Stimulated activated CD4-positive, alpha-beta T cell treated with anti-CD3 and anti-CD28 coated beads, Interleukin-2, amount 100 ng/mL, for 48 hours (primary cell): Measurements from ENCODE around the gene ACOX3.
"Not testable (repeated sequence)": the region's sequence is repeated elsewhere in the genome, so short reads cannot be mapped to it uniquely, and the experiment has no call there.

Experiments used
- DNase-seq, 2 donors: peaks; one replicate each; pipeline ENCODE4 v3.0.0-alpha.2; 2020

ACOX3 gene

DNA sequence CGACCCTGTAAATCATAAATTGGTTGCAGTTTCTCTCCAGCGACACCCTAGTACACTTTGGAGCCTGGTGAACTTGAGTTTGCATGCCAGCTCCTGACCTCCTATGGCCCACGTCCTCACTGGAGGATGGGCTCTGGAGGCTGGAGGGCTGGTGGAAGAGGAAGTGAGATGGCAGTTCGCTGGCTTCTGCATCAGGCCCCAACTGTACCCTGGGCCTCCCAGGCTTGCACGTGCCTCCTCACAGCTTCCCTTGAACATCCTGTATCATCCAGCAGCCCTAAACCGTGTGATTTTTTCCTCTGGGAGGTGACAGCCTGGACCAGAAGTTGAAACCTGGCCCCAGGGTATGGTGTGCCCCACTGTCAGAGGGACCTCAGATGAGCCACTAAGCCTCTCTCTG, 92.5 kb downstream of the ACOX3 start:
- DNase-seq: no peak

DNA sequence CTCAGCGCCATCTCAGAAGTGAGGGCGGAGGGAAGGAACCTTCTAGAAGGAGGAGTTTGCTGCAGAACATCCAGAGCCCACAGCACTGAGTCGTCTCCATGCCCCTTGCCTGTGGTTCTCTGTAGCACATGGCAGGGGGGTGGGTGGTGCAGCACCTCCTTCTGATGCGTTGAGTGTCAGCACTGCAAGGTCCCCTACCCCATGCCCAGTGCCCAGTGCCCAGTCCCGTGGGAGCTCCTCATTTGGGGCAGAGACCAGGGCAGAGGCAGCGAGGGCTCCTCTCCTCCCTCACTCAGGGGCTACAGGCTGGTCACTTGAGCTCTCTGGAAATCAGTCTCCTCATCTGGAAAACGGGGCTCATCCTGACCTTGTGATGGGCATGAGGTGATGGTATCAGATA, 92.9 kb downstream of the ACOX3 start:
- DNase-seq: no peak

DNA sequence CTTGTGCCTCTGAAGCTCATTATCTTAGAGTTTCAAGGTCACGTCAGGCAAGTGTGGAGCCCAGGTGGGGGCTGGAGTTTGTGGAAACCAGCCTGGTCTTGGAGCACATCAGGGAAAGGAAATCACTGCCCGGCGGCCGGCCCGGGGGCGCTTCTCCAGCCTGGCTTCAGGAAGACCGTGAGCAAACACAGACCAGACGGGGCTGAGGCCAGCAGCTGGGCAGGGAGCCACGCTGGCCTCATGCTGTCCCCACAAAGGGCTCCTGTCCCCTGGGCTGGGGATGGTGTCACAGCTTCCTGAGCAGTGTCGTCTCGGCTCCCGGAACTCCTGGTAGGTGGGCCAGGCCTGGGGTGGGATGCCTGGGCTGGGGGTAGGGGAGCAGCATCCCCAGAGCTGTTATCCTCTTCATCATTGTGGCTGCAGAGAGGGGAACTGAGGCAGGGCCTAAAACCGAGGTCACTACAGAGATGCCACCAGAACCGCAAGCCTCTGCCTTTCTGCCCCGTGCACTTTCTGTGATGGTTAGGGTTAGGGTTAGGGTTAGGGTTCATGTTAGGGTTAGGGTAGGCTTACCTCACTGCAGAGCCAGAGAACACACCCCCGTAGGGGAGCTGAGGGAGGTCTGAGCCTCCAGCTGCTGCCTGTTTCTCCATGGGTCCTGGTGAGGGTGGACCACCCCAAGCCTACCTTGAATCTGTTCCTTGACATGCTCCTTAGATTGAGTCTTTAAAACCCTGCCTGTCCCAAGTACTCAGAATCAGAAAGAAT, 93.5 kb downstream of the ACOX3 start:
- no peak for DNase-seq

DNA sequence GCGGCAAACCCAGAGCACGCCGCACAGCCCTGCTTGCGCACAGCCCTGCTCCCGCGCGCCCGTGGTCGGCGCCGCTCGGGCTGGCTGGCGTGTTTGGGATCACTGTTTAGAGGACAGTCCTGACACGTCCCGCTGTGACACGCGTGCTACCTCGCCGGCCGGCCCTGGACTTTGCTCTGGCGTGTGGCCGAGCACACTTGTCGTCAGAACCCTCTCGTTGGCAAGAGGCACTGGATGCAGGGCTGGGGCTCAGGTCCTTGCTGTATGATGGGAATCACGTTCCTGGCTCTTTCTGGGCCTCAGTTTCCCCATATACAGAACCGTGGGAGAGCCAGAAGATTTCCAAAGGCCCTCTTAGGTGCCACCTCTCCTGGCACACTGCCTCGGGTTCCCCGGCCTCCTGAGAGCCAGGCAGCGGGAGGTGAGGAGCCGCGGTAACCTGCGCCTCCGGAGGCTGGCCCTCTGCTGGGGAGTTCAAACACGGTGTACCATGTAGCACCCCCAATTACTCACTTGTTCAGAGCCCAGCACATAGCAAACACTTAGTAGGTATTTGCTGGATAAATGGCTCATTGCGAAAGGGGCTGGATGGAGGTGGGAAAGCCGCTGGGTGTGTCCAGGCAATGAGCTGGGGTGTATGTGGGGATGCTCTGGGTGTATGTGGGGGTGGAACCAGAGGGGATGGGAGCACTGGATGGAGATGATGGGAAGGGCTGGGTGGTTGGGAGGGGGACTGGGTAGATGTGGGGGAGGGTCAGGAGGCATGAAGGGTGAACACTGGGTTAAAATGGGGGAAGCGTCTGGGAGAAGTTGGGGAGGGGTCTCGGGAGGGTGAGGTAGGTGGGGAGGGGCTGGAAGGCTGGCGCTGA, 94.3 kb downstream of the ACOX3 start:
- no peak for DNase-seq

DNA sequence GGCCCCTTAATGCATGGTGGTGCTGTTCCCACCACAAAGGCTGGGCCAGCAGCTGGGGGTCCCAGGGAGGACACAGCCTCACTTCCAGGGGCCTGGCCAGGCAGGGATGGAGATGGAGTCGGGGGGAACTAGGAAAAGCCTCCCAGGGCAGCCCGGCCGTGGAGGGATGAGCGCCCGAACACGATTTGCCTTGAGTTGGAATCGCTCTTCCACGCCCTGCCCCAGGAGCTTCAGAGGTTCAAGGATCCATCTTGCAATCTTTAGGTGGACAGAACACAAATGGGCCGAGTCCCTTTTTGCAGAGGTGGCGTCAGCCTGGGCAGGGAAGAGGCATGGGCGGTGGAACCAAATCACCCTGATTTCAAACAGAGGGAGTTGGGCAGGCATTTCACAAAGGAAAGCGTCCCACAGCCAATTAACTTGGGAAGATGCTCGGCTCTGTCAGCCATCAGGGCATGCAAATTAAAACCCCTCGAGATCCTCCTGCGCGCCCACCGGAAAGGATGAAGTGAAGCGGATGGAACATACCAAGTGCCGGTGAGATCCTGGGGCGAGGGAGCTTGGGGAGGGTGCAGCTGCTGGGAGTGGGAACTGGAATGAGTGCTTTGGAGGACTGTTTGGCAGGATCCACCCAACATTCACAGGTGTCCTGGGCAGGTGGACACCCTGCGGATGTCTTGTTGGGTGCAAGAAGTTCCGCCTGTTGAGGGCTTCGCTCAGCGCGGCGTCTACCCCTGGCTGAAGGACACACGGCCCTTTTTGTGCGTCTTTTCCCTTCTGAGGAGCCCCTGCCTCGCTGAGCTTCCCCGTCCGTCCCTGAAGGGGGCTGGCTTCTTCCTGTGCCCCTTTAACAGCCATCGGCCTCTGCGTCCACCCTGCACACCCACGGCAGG, 95.2 kb downstream of the ACOX3 start:
- no peak for DNase-seq

DNA sequence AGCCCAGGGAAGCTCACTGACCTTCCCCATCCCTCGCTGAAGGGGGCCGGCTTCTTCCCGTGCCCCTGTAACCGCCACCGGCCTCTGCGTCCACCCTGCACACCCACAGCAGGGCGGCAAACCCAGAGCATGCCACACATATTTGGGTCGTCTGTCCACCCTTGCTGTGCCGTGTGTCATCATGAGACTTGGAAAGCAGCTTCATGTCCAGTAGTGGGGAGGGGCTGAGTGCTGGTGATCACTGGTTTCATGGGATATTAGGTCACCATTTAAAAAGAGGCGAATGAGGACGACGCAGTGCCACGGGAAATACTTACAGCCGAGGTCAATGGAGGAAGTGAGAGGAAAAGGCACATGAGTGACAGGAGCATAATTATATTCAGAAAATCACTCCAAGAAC, 96.1 kb downstream of the ACOX3 start:
- DNase-seq: no peak

DNA sequence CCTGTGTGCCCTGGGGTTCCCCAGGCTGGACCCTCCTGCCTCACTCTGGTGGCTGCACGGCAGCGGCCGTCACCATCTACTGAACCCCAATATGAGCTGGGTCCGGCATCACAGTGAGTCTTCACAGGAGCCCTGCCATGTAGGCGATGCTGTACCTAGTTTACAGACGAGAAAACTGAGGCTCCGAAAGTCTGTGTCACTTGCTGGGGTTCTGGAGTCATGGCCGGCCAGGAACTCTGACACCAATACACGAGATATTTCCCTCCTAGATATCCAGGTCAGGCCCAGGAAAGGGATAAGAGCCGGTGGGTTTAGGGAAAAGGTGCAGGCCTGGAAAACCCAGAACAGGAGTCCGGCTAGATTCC, 96.6 kb downstream of the ACOX3 start:
- no peak for DNase-seq

DNA sequence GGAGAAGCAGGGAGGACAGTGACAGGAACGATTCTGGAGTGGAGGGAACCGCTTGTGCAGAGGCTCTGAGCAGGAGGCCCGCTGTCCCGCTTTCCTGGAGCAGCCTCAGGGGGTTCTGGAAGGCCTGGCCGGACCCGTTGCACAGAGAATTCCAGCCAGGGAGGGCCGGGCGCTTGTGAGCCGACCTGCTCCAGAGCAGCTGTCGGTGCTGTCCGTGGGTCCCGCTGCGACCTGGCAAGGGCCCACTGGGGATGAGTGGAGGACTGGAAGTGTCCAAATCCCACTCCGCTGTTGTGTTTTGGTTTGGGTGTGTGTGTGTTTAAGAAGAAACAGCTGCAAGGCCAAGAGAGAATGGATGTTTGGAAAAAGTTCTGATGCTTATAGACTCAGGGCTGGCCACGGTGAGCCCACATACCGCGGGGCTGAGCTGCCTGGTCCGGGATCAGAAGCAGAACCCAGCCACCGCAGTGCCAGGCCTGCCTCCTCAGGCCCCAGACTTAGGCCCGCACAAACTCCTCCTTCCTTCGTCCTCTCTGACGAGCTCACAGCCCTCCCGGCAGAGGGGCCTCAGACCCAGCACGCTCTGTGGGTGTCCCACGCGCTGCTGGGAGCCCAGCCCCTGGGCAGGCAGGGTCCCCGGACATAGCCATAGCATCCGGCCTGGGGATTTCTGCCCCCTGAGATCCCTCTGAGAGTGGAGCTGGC, 97.1 kb downstream of the ACOX3 start:
- DNase-seq: no peak

DNA sequence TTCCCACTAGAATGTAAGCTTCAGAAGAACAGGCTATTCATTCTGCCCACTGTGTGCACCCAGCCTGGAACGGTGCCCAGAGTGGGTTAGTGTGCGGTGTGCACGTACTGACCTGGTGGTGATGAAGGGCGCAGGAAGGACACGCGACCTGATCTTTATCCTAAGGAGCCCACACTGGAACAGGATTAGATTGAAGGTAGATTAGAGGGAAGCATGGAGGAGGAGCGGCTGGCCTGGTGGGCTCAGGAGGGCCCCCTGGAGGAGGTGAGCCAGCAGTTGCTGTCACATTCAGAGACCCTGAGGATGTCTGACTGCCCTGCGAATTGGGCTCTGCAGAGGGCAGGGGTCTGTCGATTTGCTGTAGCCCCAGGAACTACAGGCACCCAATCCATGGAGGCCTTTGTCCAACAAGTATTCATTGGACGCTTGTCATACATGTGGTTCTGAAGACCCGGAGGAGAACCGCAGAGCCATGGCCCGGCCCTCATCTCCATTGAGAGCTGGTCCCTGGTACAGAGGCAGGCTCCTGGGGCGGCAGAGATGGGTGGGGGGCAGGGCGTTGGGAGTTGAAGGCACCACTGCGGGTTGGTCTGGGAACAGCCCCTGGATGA, 97.8 kb downstream of the ACOX3 start:
- no peak for DNase-seq

DNA sequence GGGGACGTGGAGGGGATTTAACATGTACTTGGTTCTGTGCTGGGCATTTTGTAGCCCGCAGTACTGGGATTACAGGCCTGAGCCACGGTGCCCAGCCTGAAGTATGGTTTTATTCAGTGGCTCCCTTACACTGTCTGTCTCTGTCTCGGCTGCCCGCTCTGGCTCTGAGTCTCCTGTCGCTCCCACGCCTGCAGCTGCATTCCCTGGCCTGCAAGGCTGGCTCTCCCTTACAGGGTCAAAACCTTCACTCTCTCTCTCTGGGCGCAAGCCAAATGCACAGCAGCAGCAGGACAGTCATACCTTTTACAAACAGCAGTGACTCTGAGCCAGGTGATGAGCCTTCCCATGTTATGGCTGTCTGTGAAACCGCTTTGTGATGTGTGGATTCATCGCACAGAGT, 98.8 kb downstream of the ACOX3 start:
- no peak for DNase-seq

DNA sequence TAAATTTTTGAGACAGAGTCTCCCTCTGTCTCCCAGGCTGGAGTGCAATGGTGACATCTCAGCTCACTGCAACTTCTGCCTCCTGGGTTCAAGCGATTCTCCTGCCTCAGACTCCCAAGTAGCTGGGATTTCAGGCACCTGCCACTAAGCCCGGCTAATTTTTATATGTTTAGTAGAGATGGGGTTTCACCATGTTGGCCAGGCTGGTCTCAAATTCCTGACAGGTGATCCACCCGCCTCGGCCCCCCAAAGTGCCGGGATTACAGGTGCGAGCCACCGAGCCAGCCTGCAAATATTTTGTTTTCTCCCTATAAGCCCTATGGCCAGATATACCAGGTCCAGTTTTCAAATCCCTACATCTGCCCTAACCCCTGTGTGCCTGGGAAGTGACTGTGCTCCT, 99.2 kb downstream of the ACOX3 start:
- not testable (repeated sequence) for DNase-seq

DNA sequence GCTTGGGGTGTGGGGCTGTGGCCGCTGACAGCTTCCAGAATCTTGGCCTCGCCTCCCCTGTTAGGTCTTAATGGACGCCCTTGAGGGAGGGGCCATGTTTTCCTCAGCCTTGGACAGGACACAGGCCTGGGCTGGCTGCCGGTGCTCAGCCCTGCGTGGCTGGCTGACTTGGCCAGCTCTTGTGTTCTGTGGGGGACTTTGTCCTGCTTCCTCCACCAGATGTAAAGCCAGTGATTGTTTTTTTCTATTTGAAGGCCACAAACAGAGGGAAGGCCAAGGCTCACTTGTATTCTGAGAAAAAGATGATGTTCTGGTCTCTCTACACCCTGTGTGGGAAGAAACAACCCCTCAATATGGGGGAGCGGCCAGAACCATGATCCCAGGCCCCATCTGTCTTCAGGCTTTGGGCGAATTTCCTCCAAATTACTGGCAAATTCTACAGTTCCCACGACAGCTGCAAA, 99.7 kb downstream of the ACOX3 start:
- no peak for DNase-seq

DNA sequence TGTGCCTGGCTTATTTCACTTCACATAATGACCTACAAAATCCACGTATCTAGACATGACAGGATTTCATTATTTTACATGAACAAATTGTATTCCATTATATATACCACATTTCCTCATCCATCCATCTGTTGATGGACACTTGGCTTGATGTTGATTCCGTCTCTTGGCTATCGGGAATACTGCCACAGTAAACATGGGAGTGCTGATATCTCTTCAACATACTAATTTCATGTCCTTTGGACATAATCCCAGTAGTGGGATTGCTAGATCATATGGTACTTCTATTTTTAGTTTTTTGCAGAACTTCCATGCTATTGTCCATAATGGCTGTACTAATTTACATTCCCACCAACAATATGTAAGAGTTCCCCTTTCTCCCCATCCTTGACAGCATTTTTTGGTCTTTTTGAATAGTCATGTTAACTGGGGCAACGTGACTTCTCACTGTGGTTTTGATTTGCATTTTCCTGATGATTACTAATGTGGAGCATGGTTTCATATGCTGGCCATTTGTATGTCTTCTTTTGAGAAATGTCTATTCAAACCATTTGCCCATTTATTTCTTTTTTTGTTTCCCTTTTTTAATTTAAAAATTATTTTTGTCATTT, 102.1 kb downstream of the ACOX3 start:
- no peak for DNase-seq

DNA sequence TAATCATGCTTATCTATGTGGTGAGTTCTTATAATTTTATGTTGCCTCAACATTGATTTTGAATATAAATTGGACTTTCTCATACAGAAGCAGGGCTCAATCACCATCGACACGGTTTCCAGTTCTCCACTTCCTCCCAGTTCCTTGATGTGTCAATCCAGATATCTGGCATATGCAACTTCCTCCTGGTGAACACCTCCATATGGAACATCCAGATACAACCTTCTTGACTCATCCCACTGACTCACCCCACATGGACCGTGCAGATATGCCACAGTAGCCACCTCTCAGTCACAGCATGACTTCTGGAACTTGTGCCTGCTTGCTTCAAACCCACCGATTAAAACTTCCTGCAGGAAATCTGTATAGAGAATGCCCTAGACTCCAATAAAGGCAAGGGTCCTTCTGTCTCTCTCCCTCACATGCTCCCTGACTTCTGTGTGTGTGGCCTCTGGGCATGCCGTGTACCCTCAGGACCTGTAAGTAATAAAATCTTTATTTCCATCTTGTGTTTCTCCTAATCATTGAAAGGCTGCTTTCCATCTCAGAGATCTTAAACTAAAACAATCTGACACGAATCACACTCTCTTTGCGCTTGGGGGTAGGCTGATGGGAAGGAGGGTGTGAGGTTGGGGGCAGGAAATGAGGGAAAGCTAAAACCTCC, 104.0 kb downstream of the ACOX3 start:
- DNase-seq: no peak

DNA sequence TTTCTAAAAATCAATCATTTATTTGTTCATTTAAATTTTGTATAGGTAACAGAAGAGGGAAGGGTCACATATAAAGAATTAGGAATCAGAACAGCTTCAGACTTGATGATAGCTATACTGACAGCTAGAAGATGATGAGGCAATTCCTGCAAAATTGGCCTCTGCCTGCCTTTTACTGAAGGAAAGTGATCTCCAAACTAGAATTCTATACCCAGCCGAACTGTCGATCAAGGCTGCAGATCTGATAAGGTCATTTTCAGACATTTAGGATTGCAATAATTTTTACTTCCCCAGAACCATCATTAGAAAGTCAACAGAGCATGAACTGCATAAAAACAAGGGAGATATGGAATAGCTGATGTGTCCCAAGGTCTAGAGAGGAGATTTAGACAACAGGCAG, 104.7 kb downstream of the ACOX3 start:
- DNase-seq: no peak

DNA sequence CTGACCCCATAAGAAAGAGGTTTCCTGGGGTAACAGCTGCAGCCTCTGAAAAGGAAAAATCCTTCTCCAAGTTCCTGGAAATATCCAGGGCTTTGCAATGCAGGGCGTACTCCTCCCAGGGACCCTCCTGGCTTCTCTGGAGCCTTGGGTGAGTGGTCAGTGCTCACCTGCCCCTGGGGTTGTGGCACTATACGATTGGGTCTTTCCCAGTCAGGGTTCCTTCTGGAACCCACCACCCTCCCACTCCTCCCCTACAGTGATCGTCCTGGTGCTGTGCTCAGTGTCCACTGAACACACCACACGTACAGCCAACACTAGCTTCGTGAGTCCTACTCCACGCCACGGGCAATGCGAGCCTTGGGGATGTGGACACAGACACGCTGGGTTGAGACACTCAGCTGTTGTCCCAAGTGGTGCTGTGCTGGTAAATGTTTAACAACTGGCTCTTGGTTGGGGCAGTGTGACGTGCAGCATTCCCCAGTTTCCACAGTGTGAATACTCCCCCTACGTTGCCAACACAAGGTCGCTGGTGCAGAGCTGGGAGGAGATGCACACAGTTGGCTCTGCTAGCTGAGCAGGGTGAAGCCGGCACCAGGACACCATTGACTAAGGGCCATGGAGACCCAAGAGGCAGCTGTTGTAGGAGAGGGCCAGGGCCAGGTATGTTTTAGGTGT, 105.6 kb downstream of the ACOX3 start:
- DNase-seq: no peak

DNA sequence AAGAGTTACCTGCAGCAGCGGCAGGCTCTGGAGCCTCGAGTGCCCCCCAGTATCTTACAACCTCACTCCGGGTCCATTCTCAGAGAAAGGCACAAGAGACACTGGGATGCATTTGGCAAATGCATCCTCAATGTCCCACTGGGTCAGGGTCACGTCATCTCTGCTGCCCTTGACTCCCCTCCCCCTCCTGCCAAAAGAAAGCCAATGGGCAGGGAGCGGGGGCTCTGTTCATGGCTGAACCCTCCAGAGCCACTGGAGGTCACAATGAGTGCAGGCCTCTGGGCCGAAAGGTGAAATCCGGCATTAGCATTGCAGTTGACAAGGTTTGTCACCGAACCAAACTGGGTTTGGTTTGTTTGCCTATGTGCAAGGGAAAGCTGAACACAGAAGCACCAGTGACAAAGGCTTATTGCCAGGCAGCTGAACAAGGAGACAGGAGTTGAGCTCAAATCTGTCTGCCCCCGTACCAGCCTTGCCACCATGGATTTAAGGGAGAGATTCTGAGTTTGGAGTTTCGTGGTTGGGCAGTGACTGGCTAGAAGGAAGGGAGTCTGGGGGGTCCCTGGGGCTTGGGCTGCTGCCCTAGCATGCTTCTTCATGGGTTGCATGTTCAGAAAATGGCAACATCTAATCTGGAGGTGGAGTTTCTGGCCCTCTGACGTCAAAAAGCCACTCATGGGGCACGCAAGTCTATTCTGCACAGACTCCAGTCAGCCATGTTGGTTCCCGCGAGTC, 106.6 kb downstream of the ACOX3 start:
- no peak for DNase-seq

DNA sequence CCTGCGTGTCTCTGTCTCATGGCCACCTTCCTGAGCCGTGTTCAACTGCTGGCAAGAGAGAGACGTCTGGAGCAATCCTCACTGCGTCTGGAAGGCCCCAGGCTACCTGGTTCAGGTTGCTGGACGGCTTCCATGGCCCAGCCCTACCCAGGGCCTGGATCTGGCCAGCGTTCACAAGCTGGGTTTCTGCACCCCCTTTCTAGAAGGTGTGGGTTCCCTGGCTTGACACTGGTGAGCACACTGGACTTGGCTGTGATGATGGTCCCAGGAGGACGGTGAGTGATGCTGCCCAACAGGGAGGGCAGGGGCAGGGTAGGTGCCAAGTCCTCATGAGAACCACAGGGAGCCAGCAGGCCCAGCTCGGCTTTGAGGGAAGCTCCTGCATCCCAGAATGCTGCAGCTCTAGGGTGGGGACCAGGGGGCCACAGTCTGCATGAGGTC, 107.6 kb downstream of the ACOX3 start:
- no peak for DNase-seq

DNA sequence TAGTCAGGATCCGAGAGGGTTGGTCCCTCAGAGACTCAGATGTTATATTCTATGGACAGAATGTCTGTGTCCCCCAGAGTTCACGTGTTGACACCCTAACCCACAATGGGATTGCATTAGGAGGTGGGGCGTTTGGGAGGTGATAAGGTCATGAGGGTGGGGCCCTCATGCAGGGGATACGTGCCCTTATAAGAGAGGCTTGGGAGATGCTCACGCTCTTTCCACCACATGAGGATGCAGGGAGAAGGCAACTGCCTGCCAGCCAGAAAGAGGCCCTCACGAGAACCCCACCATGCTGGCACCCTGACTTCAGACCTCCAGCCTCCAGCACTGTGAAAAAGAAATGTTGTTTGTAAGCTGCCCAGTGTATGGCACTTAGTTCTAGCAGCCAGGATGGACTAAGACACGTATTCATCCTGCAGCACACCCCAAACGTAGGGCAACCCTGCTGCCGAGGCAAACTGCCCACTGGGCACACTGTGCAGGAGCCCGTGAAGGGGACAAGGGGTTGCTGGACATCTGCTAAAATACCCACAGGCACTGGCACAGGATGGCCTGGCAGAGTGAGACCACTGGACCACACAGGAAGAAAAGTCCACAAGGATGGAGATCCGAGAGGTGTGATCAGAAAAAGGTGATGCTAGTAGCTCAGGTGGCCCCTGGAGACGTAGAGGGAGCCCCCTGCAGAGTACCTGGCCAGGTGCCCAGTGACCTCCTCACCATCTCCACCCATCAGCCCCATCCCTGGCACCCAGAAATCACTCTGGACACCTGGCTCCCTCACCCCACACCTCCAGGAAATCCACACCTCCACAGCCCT, 108.3 kb downstream of the ACOX3 start:
- no peak for DNase-seq
